Tibial nerve (tissue), 4 donors: ENCODE results near the gene BTG1.

Experiments used
- CTCF ChIP-seq, 5 experiments: fragments of 200-600 bp in 3 of 5; fragments of 450-650 bp in 2 of 5; sonication (generic) in 3 of 5; IDR thresholded peaks; one replicate each; pipeline ENCODE4 v1.5.1; 2016 to 2019; ENCODE audit warnings: antibody characterized with exemption in 5 of 5, mild to moderate bottlenecking in 3 of 5, moderate library complexity in 2 of 5
- EP300 ChIP-seq, 2 donors: sonication (generic); formaldehyde crosslinking; IDR thresholded peaks; one replicate each; pipeline ENCODE4 v1.6.1; 2017; ENCODE audit warnings: antibody characterized with exemption in 2 of 2, mild to moderate bottlenecking in 1 of 2
- POLR2A ChIP-seq, 2 donors: fragments of 450-650 bp; IDR thresholded peaks; one replicate each; pipeline ENCODE4 v1.6.1; 2017; ENCODE audit warnings: antibody characterized with exemption in 2 of 2, mild to moderate bottlenecking in 2 of 2, moderate library complexity in 2 of 2

DNA sequence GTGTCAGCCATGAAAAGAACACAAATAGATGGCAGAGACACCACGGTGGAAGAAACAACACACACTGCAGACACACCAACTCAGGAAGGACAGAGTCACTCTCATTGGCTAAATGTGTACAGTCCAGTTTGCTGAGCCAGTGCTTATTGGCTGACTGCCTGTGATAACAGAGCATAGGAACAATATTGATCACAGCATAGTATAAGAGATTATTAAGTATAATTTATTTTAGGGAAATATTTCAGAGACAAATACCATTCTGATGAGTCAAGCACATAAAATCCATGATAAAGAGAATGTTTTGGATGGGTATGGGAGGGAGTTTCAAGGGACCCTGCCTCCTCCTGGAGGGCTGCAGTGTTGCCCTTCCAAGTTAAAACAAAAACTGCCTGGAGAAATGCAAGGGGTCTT is 50.9 kb downstream of the BTG1 start:
- TF ChIP-seq POLR2A (IDR thresholded peaks at IDR 0.05) (no peak), CTCF (IDR thresholded peaks at IDR 0.05) (no peak), EP300 (IDR thresholded peaks at IDR 0.05) (no peak)
